Endothelial cell of umbilical vein (primary cell): ENCODE measurements around the gene ETHE1. TPM values are rescaled to one million over a fixed set of nuclear protein-coding genes. Genes with fewer than 3 reads are reported as not detected.
A peak's percentile ranks its signal among the peaks of the same experiment; 100 is the strongest.

ENCODE experiments used
- BruUV-seq: library from RNA; stranded (reverse); fragments of 400-500 nt; replicated peaks from 2 replicates; lab custom pipeline; 2021; lab: Mats Ljungman, UMichigan
- CTCF ChIA-PET: fragments of 300-600, 350-600 bp; sonication (Branson Sonifier 250); formaldehyde crosslinking; loops from one replicate; lab custom pipeline; 2021; ENCODE audit warnings: antibody characterized with exemption, inconsistent platforms; lab: Charles Lee
- POLR2A ChIA-PET: fragments of 300-600, 350-600 bp; sonication (Branson Sonifier 250); formaldehyde crosslinking; loops from one replicate; lab custom pipeline; 2021; ENCODE audit warnings: antibody characterized with exemption, inconsistent platforms; lab: Charles Lee
- DNase-seq: peaks from one replicate; pipeline ENCODE4 v3.0.0-alpha.2; 2011; ENCODE audit warnings: low read depth, low spot score
- FAIRE-seq: peaks from 2 replicates; lab custom pipeline; 2011; peaks lifted over from hg19 to GRCh38; lab: Jason Lieb, UNC
- H2AFZ ChIP-seq: 2 replicates; pipeline ENCODE4 v1.6.0; 2012; ENCODE audit warnings: low read depth, low read length, control low read depth, inconsistent platforms
- H3K27ac ChIP-seq: 2 replicates; pipeline ENCODE4 v1.5.1; 2011; ENCODE audit warnings: low read depth, mild to moderate bottlenecking, control low read depth, low read length, moderate library complexity; ENCODE audit not compliant: insufficient read depth
- H3K27me3 ChIP-seq, 2 experiments: 2 replicates each; pipeline versions ENCODE4 v1.6.0 to v1.6.1; 2011; ENCODE audit warnings: low read length in 2 of 2, mixed read lengths in 1 of 2; ENCODE audit not compliant: control insufficient read depth in 2 of 2, insufficient read depth in 2 of 2
- H3K36me3 ChIP-seq, 2 experiments: 2 replicates in 1 of 2; 3 replicates in 1 of 2; pipeline ENCODE4 v1.5.1; 2011; ENCODE audit warnings: low read length in 2 of 2, mild to moderate bottlenecking in 1 of 2, moderate library complexity in 1 of 2; ENCODE audit not compliant: control insufficient read depth in 2 of 2, insufficient read depth in 2 of 2; ENCODE audit errors: extremely low read depth in 1 of 2
- H3K4me1 ChIP-seq: 3 replicates; pipeline ENCODE4 v1.5.1; 2011; ENCODE audit warnings: mild to moderate bottlenecking, low read length; ENCODE audit not compliant: control insufficient read depth, insufficient read depth; ENCODE audit errors: extremely low read depth
- H3K4me2 ChIP-seq: 2 replicates; pipeline ENCODE4 v1.6.1; 2011; ENCODE audit warnings: low read length, control low read depth, mixed read lengths; ENCODE audit not compliant: insufficient read depth
- H3K4me3 ChIP-seq, 3 experiments: fragments of 200-600 bp in 1 of 3; sonication (generic), shearing (Covaris generic) in 1 of 3; replicated peaks in 1 of 3; 2 replicates each; pipeline ENCODE4 v1.5.1; 2011 to 2016; ENCODE audit warnings: control low read depth in 3 of 3, low read length in 3 of 3, mild to moderate bottlenecking in 2 of 3, inconsistent platforms in 1 of 3, low read depth in 1 of 3, moderate library complexity in 1 of 3; ENCODE audit not compliant: insufficient read depth in 1 of 3
- H3K79me2 ChIP-seq: 2 replicates; pipeline ENCODE4 v1.6.0; 2012; ENCODE audit warnings: low read length, inconsistent platforms; ENCODE audit not compliant: control insufficient read depth, insufficient read depth
- H3K9ac ChIP-seq: replicated peaks from 2 replicates; pipeline ENCODE3; 2011; ENCODE audit warnings: low read length, control low read depth; ENCODE audit not compliant: insufficient read depth; ENCODE audit errors: extremely low read depth
- H3K9me1 ChIP-seq: replicated peaks from 3 replicates; pipeline ENCODE4 v1.6.0; 2011; ENCODE audit warnings: mild to moderate bottlenecking, low read length; ENCODE audit not compliant: control insufficient read depth, insufficient read depth; ENCODE audit errors: extremely low read depth
- H3K9me3 ChIP-seq: replicated peaks from 2 replicates; pipeline ENCODE4 v1.5.1; 2012; ENCODE audit warnings: low read length, inconsistent platforms; ENCODE audit not compliant: control insufficient read depth, insufficient read depth
- H4K20me1 ChIP-seq: replicated peaks from 2 replicates; pipeline ENCODE3; 2011; ENCODE audit warnings: mild to moderate bottlenecking, low read length; ENCODE audit not compliant: control insufficient read depth, insufficient read depth; ENCODE audit errors: extremely low read depth
- EZH2 ChIP-seq: IDR thresholded peaks from 2 replicates; pipeline ENCODE4 v1.6.1; 2012; ENCODE audit warnings: borderline replicate concordance, low read depth, mild to moderate bottlenecking, moderate library complexity, low read length, inconsistent platforms; ENCODE audit not compliant: severe bottlenecking
- FOS ChIP-seq: IDR thresholded peaks from 2 replicates; pipeline ENCODE4 v1.6.1; 2011; ENCODE audit warnings: mild to moderate bottlenecking, low read length, moderate library complexity, borderline replicate concordance; ENCODE audit not compliant: insufficient read depth
- GATA2 ChIP-seq: IDR thresholded peaks from 2 replicates; pipeline ENCODE4 v1.7.0; 2011; ENCODE audit warnings: low read depth, mild to moderate bottlenecking, moderate library complexity, mixed read lengths, low read length; ENCODE audit not compliant: insufficient read length, insufficient read depth
- JUN ChIP-seq: IDR thresholded peaks from 2 replicates; pipeline ENCODE4 v1.6.1; 2011; ENCODE audit warnings: borderline replicate concordance, low read depth; ENCODE audit not compliant: insufficient read length, insufficient read depth
- MAX ChIP-seq: IDR thresholded peaks from 2 replicates; pipeline ENCODE4 v1.6.1; 2011; ENCODE audit not compliant: insufficient read depth, insufficient read length
- MYC ChIP-seq: IDR thresholded peaks from one replicate; pipeline ENCODE4 v1.6.1; 2011; ENCODE audit warnings: mild to moderate bottlenecking, low read depth, low read length
- POLR2A ChIP-seq: IDR thresholded peaks from 2 replicates; pipeline ENCODE4 v1.6.1; 2012; ENCODE audit warnings: low read depth, mild to moderate bottlenecking, control low read depth, low read length
- POLR2AphosphoS5 ChIP-seq: IDR thresholded peaks from 2 replicates; pipeline ENCODE4 v1.6.1; 2012; ENCODE audit warnings: low read depth, mild to moderate bottlenecking, control low read depth, low read length, moderate library complexity; ENCODE audit not compliant: insufficient read depth
- dilution Hi-C: fragments of 300-500 bp; cut with MboI; formaldehyde crosslinking; loops from one replicate; pipeline ENCODE4 v1.15.0; 2019; ENCODE audit warnings: low sequenced_read_pairs; ENCODE audit not compliant: extremely low pct_ligation_motif_present
- intact Hi-C: fragments of 100-400 bp; cut with micrococcal nuclease; formaldehyde crosslinking; loops from one replicate; pipeline ENCODE4 v1.10.0; 2022
- polyA plus RNA-seq, 4 experiments: library from polyadenylated mRNA; depleted of rRNA in 3 of 4; stranded (reverse) in 3 of 4; unstranded in 1 of 4; fragments of >200 nt; gene quantifications; 2 replicates each; pipeline versions ENCODE4 v1.2.1 to v1.2.3, GENCODE V29; 2011 to 2012; ENCODE audit warnings: missing spikeins in 1 of 4
- total RNA-seq: library from RNA; stranded (reverse); gene quantifications from 2 replicates; pipeline ENCODE4 v1.2.3, GENCODE V29; 2021
- TF ChIP-seq, protein P1 (sequence below), 2 donors: IDR thresholded peaks; 1 replicate in 1 of 2; 2 replicates in 1 of 2; pipeline ENCODE4 v1.5.1; 2011; ENCODE audit warnings: low read length in 2 of 2, mild to moderate bottlenecking in 2 of 2, moderate library complexity in 2 of 2, control low read depth in 1 of 2, inconsistent platforms in 1 of 2, low read depth in 1 of 2; ENCODE audit not compliant: insufficient read depth in 1 of 2; ENCODE audit errors: extremely low read depth in 1 of 2

ETHE1 gene
- total and polyA plus RNA-seq, 2 donors (not counting 3 experiments of a cell fraction or from before 2014, with no cell fraction given): 34.5 to 124 TPM

GRCh38 chr19:43467276-43467675, 59.7 kb downstream of the ETHE1 start:
- no peaks in the 10 kb centered on the region for H3K9me1 ChIP-seq
- ChIA-PET POLR2A (no interaction called here), CTCF (interaction anchor here (0.8 to 1.8 kb wide), 3 partner anchors 20 to 53 kb away, joined by 3 to 10 read pairs (median 7); no protein-coding TSS in a partner anchor)
- H4K20me1 ChIP-seq: no peaks in the 10 kb centered on the region
- no peaks in the 10 kb centered on the region for H3K9me3 ChIP-seq
- BruUV-seq: no TSS peak
- peak overlapping the region; percentile 47 for H3K27ac ChIP-seq
- H3K79me2 ChIP-seq: no peaks in the 10 kb centered on the region
- dilution Hi-C loops (no loop called here), intact Hi-C loops (no loop called here)
- no peak overlapping the region for H3K9ac ChIP-seq
- no peak overlapping the region for H3K4me2 ChIP-seq
- no peak for TF ChIP-seq JUN
- no peak for TF ChIP-seq POLR2AphosphoS5
- no peak for TF ChIP-seq POLR2A
- TF ChIP-seq MYC: no peak
- TF ChIP-seq MAX: no peak
- no peak for DNase-seq
- H3K4me1 ChIP-seq: peaks cover 23% of the 10 kb centered on the region
- no peak overlapping the region for H3K4me3 ChIP-seq
- FAIRE-seq: peak; percentile 62
- no peaks in the 10 kb centered on the region for H3K36me3 ChIP-seq
- no peaks in the 10 kb centered on the region for H3K27me3 ChIP-seq
- peak overlapping the region; percentile 82 for H2AFZ ChIP-seq

GRCh38 chr19:43466793-43467192, 60.2 kb downstream of the ETHE1 start:
- Histone ChIP-seq H3K27ac (no peak overlapping the region), H3K9me1 (no peaks in the 10 kb centered on the region), H3K79me2 (no peaks in the 10 kb centered on the region), H3K27me3 (no peaks in the 10 kb centered on the region), H3K4me1 (peaks cover 23% of the 10 kb centered on the region), H2AFZ (no peak overlapping the region), H3K9me3 (no peaks in the 10 kb centered on the region), H4K20me1 (no peaks in the 10 kb centered on the region), H3K4me3 (no peak overlapping the region), H3K4me2 (no peak overlapping the region), H3K9ac (no peak overlapping the region), H3K36me3 (no peaks in the 10 kb centered on the region)
- intact Hi-C loops (no loop called here), dilution Hi-C loops (no loop called here)
- BruUV-seq: no TSS peak
- ChIA-PET CTCF (interaction anchor here (0.8 to 1.8 kb wide), 4 partner anchors 16 to 53 kb away, joined by 3 to 10 read pairs (median 5); no protein-coding TSS in a partner anchor), POLR2A (no interaction called here)
- FAIRE-seq (no peak), DNase-seq (no peak)
- no peak for TF ChIP-seq POLR2A
- no peak for TF ChIP-seq MYC
- no peak for TF ChIP-seq JUN
- TF ChIP-seq GATA2: no peak
- TF ChIP-seq EZH2: no peak
- TF ChIP-seq, protein P1, sequence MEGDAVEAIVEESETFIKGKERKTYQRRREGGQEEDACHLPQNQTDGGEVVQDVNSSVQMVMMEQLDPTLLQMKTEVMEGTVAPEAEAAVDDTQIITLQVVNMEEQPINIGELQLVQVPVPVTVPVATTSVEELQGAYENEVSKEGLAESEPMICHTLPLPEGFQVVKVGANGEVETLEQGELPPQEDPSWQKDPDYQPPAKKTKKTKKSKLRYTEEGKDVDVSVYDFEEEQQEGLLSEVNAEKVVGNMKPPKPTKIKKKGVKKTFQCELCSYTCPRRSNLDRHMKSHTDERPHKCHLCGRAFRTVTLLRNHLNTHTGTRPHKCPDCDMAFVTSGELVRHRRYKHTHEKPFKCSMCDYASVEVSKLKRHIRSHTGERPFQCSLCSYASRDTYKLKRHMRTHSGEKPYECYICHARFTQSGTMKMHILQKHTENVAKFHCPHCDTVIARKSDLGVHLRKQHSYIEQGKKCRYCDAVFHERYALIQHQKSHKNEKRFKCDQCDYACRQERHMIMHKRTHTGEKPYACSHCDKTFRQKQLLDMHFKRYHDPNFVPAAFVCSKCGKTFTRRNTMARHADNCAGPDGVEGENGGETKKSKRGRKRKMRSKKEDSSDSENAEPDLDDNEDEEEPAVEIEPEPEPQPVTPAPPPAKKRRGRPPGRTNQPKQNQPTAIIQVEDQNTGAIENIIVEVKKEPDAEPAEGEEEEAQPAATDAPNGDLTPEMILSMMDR (IDR thresholded peaks at IDR 0.05; ENCODE audit: extremely low read depth in 1 of 2, insufficient read depth in 1 of 2, low read depth in 1 of 2, low read length in 2 of 2): no peak
- no peak for TF ChIP-seq MAX
- TF ChIP-seq FOS: no peak
